Renal cortical epithelial cell (primary cell): Measurements from ENCODE around the gene CAPN7. TPM values are rescaled to one million over a fixed set of nuclear protein-coding genes. Genes with fewer than 3 reads are reported as not detected.
A peak's percentile ranks its signal among the peaks of the same experiment; 100 is the strongest.
"Not testable (repeated sequence)": the region's sequence is repeated elsewhere in the genome, so short reads cannot be mapped to it uniquely, and the experiment has no call there.

ENCODE experiments used
- DNase-seq: peaks from one replicate; pipeline ENCODE4 v3.0.0-alpha.2; 2011; ENCODE audit warnings: low read depth
- total RNA-seq: library from RNA; depleted of rRNA; stranded (reverse); fragments of >200 nt; gene quantifications from 2 replicates; pipeline ENCODE4 v1.2.3, GENCODE V29; 2014

Gene CAPN7
- 16.8 and 46.8 TPM in 2 replicates for total RNA-seq

- DNase-seq = peak; percentile 76
Measured at GRCh38 chr3:15205934-15206661, at the start of gene CAPN7. Gene CAPN7 (plus strand): TSS chr3:15206246. CDS start chr3:15206496, 250 bp downstream.

- DNase-seq = no peak
Measured at GRCh38 chr3:15157441-15157840, 48.6 kb upstream of the CAPN7 start.

DNA sequence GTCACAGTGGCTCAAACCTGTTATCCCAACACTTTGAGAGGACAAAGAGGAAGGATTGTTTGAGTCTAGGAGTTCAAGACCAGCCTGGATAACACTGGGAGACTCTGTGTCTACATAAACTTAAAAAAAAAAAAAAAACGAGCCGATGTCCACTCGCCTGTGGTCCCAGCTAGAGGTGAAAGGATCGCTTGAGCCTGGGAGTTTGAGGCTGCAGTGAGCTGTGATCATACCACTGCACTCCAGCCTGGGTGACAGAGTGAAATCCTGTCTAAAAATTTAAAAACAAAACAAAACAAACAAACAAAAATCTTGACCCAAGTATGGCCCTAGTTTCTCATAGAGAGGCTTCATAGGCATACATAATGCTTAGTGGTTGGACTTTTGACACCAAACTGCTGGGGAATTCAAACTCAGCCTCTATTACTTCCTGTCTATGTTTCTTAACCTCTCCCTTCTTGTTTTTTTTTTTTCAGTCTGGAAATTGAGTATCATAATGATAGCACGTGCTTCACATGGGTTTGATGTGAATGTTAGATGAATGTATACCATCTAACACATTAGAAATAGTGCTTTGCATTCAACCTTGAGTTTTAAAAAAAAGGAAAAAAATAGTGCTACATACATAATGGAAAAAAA is 46.4 kb upstream of the CAPN7 start:
- DNase-seq = no peak

- DNase-seq = no peak
Measured at GRCh38 chr3:15160662-15161061, 45.4 kb upstream of the CAPN7 start.

- no peak for DNase-seq
Measured at GRCh38 chr3:15161133-15161532, 44.9 kb upstream of the CAPN7 start.

GRCh38 chr3:15163656-15164055 is 42.4 kb upstream of the CAPN7 start:
- not testable (repeated sequence) for DNase-seq

DNA sequence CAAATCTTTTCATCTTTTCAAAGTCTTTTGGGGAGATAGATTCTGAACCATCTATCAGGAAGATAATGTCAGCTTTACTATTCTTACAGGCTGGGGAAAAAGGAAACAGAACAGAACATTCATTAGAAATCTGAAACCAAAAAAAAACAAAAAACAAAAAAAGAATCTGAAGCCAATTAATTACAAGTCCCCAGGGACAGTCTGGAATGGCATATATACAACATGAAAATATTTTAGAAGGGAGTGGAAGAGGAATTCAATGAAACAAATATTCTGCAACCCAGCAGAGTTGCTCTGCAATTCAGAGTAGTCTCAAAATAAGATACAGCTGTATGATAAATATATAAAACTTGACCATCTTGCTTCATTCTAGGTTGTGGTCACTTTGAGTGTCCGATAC is 41.7 kb upstream of the CAPN7 start:
- no peak for DNase-seq

GRCh38 chr3:15165061-15165460 is 41.0 kb upstream of the CAPN7 start:
- DNase-seq = no peak

DNA sequence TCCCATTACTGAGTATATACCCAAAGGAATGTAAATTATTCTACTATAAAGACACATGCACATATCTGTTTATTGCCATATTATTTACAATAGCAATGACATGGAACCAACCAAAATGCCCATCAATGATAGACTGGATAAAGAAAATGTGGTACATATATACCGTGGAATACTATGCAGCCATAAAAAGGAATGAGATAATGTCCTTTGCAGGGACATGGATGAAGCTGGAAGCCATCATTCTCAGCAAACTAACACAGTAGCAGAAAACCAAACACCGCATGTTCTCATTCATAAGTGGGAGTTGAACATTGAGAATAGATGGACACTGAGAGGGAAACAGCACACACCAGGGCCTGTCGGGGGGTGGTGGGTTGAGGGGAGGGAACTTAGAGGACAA is 39.7 kb upstream of the CAPN7 start:
- not testable (repeated sequence) for DNase-seq

DNA sequence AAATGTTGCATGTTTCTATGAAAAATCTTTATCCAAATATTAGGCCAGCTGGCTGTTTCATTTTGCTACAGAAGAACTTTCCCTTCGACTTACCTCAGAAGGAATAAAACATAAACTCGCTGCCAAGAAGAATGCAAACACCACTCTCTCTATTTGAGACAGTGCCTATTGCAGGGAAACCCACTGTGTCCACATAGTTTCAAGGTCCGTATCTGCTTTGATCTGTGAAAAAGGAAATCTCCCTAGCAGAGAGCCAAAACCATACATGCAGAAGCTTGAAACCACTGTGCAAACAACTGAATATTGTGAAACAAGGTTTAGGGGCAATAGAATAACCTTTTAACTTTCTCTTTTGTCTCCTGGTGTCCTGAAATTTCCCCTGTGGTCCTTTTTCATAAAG is 35.0 kb upstream of the CAPN7 start:
- DNase-seq = peak; percentile 63

DNA sequence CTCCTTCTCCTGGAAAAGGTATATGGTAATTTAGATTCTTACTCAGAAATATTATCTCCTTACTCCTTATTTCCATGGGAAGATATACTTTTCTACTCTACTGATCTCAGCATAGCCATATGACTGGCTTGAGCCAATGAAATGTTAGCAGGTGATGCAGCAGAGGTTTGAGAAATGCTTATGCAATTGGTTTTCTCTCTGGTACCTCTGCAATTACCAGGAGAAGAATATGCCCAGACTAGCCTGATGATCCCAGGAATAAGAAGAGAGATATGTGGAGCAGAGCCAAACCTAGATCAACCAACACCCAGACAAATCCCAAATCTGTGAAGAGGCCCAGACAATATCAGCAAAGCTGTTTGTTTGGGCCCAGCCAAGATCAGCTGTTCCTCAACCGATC is 33.2 kb upstream of the CAPN7 start:
- DNase-seq = no peak

DNA sequence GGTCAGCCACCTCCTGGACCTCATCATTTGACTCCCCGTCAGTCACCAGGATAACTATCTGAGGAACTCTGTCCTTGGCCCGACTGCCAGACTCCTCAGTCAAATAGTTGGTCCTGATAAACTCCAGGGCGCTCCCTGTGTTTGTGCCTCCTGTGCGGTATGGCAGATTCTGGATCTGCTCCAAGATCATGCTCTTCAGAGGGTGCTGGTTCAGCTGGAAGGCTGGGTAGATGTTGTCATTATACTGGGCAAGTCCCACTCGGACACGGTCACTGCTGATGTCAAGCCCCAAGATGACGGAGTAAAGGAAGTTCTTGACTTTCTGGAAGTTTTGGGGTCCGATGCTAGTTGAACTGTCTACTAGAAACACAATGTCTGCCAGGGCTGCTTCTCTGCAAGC is 31.1 kb upstream of the CAPN7 start:
- DNase-seq = no peak

DNA sequence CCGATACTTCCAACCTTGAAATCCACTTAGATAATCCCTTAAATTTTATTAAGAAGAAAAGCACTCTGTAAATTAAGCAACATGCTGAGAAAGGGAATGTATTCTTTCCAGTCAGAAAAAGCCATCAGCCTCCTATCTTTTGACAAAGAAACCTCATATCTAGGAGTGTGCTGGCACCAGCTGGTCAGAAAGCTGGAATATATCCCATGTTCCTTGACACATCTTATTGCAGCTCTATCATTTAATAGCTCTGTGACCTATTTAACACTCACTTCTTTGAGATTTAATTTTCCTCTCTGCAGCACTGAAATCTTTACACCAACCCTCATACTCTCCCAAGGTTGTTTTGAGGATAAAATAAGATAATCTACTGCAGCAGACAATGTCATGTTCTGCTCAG is 30.4 kb upstream of the CAPN7 start:
- no peak for DNase-seq

DNA sequence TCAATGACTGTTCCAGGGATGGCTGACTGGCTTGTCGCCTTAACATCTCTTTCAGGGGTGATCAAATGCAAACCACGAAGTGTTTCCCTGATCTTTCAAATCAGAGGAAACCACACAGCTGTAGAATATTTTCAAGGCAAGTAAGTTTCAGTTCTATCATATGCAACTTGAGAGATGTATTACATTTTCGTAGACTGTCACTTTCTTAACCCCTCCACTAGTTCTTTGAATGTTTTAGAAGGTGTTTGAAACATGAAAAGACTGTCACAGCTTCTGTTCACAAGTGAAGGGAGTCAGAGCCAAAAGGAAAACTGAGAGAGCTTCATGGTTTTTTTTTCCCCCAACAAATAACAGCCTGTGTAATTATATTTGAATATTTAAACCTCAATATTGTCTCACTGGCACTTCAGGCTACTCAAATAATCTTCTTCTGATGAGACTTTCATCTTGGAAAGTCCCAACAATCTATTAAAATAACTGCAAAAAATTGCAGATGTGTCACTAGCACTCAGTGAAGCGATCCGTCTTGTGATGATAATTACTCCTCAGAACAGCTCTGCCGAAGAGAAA is 25.9 kb upstream of the CAPN7 start:
- DNase-seq = peak; percentile 7

DNA sequence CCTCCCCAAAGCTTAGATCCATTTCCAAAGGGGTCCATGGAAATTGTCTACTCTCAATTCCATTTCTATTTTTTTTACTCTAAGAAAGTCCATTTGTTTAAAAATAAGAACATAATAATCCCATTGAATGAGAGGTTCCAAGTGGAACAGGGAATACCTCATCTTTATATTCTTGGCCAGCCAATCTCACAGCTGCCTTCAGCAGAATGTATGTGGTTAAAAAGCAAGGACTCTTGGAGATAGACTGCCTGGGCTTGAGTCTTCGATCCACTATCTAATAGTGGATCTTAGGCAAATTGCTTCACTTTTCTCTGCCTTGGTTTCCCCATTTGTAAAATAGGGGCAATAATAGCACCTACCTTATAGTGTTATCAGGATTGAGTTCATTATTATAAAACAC is 24.5 kb upstream of the CAPN7 start:
- no peak for DNase-seq

GRCh38 chr3:15181963-15182362 is 24.1 kb upstream of the CAPN7 start:
- no peak for DNase-seq

DNA sequence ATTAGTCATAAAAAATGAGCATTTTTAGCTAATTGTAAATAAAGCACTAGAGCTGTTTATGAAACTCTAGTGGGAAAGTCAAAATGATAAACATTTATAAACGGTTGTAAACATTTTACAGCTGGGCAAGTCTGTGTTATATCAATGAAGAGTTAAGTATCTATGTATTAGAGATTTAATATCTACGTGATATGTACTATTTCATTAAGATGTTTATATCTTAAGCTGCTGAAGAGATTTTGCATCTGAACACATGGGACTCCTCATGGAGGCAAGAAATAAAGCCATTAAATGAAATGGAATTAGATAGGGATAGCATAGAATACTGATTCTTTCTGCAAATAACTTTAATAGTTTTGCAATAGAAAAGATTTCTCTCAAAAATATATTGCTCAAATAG is 23.0 kb upstream of the CAPN7 start:
- DNase-seq = no peak

GRCh38 chr3:15185404-15185803 is 20.6 kb upstream of the CAPN7 start:
- DNase-seq = no peak

- DNase-seq = no peak
Measured at GRCh38 chr3:15186101-15186476, 20.0 kb upstream of the CAPN7 start.

DNA sequence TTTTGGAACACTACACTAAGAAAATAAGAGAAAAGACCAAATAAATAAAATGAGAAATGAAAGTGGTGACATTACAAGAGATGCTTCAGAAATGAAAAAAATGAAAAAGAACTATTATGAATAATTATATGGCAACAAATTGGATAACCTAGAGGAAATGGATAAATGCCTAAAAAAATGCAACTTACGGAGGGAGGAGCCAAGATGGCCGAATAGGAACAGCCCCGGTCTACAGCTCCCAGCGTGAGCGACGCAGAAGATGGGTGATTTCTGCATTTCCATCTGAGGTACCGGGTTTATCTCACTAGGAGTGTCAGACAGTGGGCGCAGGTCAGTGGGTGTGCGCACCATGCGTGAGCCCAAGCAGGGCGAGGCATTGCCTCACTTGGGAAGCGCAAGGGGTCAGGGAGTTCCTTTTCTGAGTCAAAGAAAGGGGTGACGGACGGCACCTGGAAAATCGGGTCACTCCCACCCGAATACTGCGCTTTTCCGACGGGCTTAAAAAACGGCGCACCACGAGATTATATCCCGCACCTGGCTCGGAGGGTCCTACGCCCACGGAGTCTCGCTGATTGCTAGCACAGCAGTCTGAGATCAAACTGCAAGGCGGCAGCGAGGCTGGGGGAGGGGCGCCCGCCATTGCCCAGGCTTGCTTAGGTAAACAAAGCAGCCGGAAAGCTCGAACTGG is 19.4 kb upstream of the CAPN7 start:
- DNase-seq = not testable (repeated sequence)

GRCh38 chr3:15197340-15198029 is 8.6 kb upstream of the CAPN7 start:
- DNase-seq = no peak

DNA sequence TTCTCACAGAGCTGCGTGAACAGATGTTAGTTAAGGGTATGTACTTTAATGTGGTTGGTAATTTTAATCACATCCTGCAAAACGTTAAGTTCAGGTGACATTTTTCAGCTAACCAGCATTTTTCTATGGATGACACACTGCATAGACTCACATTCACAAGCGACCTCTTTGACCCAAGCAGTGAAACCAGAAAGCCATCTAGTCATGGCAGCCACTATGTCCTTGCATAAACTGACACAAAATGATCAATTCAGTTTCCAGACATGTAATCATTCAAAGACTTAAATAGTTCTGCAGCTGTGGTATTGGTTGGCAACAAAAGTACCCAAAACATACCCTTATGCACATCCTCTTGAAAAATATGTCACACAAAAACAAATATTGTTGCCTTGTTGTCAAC is 7.4 kb upstream of the CAPN7 start:
- no peak for DNase-seq
